ENCODE data around the gene ADAM30.

Gene ADAM30

DNA sequence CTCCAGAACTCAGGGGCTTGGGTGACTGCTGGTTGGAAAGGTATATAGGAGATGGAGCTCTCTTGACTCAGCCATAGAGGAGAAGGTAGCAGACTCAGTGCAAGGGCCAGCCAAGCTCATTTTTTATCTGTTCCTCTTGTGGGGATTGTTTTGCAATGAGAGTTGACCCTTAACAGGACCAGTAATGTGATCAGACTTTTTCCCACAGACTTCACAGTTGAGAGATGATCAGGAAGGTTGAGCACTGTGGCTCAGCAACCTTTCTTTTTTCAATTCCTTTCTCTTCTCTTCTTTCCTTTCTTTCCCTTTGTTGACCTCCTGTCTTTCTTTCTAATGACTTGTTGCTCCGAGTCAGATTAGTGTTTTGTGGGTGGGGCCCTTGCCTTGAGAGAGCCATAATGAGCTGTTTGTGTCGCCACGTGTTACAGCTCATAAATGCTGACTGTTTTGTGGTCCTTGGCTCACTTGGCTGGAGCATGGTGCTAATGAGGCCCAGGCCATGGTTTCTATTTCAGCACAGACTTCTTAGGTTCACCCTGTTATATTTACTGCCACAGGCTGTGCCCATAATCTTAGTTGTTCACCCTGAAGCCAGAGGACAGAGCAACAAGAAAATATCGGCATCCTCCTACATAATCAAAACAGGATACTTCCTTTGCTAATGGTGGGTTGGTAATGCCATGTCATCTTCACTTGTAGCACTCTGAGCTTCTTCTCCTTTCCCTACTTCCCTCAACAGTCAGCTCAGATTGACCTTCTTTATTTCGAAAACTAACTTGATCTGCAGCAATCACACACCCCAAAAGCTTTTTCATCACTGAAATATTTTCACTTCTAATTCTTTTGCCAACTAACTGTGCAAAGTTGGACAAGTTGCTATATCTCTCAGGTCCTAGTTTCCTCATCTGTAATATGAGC is 13.9 kb downstream of the ADAM30 start:
- no peak for TF ChIP-seq SPI1 (IDR thresholded peaks at IDR 0.05; ENCODE audit: low read depth, low read length)
- TF ChIP-seq POU2F2 (IDR thresholded peaks at IDR 0.05; ENCODE audit: low read depth, low read length) = no peak
- no peak for TF ChIP-seq PAX5 (IDR thresholded peaks at IDR 0.05; ENCODE audit: insufficient read depth, low read length, severe bottlenecking)
- TF ChIP-seq POLR2A (IDR thresholded peaks at IDR 0.05; ENCODE audit: low read depth, low read length) = no peak
- TF ChIP-seq POLR2AphosphoS5 (IDR thresholded peaks at IDR 0.05; ENCODE audit: low read depth, low read length) = no peak
- no peak for TF ChIP-seq TAF1 (IDR thresholded peaks at IDR 0.05; ENCODE audit: low read depth, low read length)
- DNase-seq (ENCODE audit: insufficient read length, low spot score) (no peak), FAIRE-seq (no peak)

DNA sequence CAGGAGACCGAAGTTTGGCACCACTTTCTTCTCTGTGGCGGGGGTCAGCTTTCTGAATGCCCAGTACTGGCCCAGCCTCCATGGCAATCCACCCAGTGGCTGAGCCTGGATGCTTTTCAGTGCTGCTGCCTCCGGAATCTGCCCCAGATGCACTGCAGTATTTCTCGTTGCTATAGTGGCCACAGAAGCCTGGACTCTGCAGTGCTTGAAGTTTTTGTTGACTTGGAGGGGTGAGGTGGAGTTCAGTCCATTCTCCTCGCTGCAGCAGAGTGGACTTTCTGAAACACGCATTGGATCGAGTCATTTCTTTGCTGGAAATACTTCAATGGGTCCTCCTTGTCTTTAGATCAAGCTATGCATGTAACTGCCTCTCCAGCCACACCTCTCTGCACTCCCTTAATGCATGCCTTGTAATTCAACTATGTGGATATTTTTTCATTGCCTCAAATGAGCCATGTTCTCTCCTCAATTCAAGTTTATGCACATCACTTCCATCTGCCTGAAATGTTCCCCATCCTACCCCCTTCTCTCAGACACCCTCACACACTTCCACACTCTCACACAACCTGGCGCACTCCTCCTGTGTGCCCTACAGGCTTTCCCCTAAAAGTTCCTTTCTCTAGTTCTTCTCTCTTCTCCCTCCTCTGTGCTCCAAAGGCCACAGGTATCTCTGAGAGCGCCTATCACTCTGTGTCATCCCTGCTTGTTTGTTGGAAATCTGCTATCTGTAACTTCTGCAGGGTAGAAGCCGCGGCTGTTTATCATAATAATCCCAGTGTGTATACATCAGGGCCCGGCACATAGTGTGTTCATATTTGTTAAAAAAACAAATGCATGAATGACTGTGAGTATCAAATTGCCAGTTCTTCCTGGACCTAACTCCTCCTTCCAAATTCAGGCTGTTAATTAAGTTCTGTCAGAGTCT is 16.5 kb downstream of the ADAM30 start:
- DNase-seq (ENCODE audit: insufficient read length, low spot score) = no peak
- FAIRE-seq = no peak
- TF ChIP-seq POU2F2 (IDR thresholded peaks at IDR 0.05; ENCODE audit: low read depth, low read length) (no peak), PAX5 (IDR thresholded peaks at IDR 0.05; ENCODE audit: insufficient read depth, low read length, severe bottlenecking) (no peak), POLR2AphosphoS5 (IDR thresholded peaks at IDR 0.05; ENCODE audit: low read depth, low read length) (no peak), TAF1 (IDR thresholded peaks at IDR 0.05; ENCODE audit: low read depth, low read length) (no peak), SPI1 (IDR thresholded peaks at IDR 0.05; ENCODE audit: low read depth, low read length) (no peak), POLR2A (IDR thresholded peaks at IDR 0.05; ENCODE audit: low read depth, low read length) (no peak)

DNA sequence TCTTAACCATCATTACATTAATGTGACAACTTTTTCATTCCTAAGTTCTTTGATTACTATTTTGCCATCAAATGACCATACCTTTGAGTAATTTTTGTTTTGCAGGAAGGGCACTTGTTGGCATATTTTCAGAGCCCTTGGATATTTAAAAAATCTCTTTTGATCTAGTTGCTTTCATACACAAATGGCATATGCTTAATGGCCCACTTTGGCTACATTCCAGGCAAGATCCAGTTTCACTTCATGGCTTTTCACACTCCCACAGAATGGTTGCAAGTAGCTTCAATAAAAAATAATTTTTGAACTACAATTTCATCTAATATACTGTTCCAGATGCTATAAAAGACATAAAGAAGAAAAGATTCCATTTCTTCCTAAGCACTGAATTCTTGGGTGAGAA is 18.1 kb downstream of the ADAM30 start:
- no peak for DNase-seq (ENCODE audit: insufficient read length, low spot score)
- TF ChIP-seq PAX5 (IDR thresholded peaks at IDR 0.05; ENCODE audit: insufficient read depth, low read length, severe bottlenecking) (no peak), POLR2AphosphoS5 (IDR thresholded peaks at IDR 0.05; ENCODE audit: low read depth, low read length) (no peak), POU2F2 (IDR thresholded peaks at IDR 0.05; ENCODE audit: low read depth, low read length) (no peak), POLR2A (IDR thresholded peaks at IDR 0.05; ENCODE audit: low read depth, low read length) (no peak), TAF1 (IDR thresholded peaks at IDR 0.05; ENCODE audit: low read depth, low read length) (no peak), SPI1 (IDR thresholded peaks at IDR 0.05; ENCODE audit: low read depth, low read length) (no peak)
- FAIRE-seq = no peak

DNA sequence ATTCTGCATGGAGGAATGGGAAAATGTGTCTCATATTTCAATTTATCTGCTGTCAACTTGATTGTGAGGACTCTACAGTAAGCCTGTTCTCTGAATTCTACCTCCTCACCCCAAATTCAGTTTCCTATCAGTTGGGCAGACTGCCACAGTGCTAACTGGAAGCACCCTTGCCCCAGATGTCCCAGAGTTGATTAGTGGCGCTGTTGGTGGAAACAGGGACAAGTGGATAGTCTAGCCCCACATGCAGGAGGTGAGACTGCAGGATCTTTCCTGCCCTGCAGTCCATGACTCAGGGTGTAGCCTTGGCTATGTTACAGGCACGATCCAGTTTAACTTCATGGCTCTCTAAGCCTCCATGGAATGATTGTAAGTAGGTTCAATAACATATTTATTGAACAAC is 22.1 kb downstream of the ADAM30 start:
- DNase-seq (ENCODE audit: insufficient read length, low spot score) = no peak
- no peak for FAIRE-seq
- no peak for TF ChIP-seq PAX5 (IDR thresholded peaks at IDR 0.05; ENCODE audit: insufficient read depth, low read length, severe bottlenecking)
- no peak for TF ChIP-seq POLR2AphosphoS5 (IDR thresholded peaks at IDR 0.05; ENCODE audit: low read depth, low read length)
- no peak for TF ChIP-seq POU2F2 (IDR thresholded peaks at IDR 0.05; ENCODE audit: low read depth, low read length)
- TF ChIP-seq SPI1 (IDR thresholded peaks at IDR 0.05; ENCODE audit: low read depth, low read length) = no peak
- no peak for TF ChIP-seq TAF1 (IDR thresholded peaks at IDR 0.05; ENCODE audit: low read depth, low read length)
- TF ChIP-seq POLR2A (IDR thresholded peaks at IDR 0.05; ENCODE audit: low read depth, low read length) = no peak

DNA sequence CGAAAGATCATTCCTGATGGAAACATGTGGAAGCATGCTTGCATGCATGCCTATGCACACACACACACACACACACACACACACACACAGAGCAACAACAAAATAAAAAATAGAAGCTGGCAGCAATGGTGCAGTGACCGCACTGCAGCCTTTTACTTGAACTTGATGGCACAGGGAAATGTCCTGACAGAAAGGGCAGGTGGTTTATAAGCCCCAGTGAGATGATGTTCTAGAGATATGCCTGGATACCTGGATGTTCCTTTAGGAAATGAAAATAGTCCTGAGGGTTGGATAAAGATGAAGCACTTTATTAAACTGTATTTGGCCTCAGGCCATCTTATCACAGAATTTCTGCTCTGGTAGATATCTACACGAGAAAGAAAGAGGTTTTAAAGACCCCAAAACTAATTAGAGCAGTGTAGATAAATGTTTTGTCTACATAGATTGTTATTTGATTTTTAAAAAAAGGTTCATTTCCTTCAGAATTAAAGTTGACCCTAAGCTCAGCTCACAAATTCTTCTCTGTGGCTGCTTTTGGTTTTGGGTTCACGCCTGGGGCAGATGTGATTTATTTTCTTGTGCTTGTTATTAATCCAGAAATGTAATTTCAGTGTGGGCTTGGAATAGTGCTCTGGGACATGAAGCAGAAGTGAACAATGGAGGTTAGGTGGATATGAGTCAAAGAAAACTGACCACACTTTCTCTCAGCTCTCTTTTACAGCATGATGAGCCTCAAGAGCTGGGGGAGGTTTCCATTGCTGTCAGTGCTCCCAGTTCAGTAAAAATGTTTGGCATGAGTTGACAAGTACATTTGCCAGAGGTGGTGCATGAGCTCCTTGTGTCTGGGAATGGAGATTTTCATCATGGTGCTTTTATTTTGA is 22.9 kb downstream of the ADAM30 start:
- no peak for TF ChIP-seq PAX5 (IDR thresholded peaks at IDR 0.05; ENCODE audit: insufficient read depth, low read length, severe bottlenecking)
- peak; percentile 31; the same call in 1 of the 2 replicates for TF ChIP-seq SPI1 (IDR thresholded peaks at IDR 0.05; ENCODE audit: low read depth, low read length)
- no peak for DNase-seq (ENCODE audit: insufficient read length, low spot score)

DNA sequence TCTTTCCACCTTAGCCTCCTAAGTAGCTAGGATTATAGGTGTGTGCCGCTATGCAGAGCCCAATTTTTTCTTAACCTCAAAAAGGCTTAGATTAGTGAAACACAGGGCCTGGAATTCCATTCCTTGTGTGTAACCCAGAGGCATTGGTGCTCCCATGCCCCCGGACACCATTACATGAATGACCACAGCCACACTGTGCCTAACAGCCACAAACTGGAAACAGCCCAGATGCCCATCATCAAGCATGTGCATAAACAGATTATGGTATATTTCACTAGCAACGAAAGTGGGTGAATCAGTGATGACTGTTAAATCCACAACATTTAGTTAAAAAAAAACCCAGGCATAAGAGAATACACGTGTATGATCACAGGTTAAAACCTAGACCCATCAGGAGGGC is 24.4 kb downstream of the ADAM30 start:
- FAIRE-seq = no peak
- DNase-seq (ENCODE audit: insufficient read length, low spot score) = no peak
- TF ChIP-seq POLR2A (IDR thresholded peaks at IDR 0.05; ENCODE audit: low read depth, low read length) = no peak
- TF ChIP-seq SPI1 (IDR thresholded peaks at IDR 0.05; ENCODE audit: low read depth, low read length) = no peak
- TF ChIP-seq POU2F2 (IDR thresholded peaks at IDR 0.05; ENCODE audit: low read depth, low read length) = no peak
- TF ChIP-seq PAX5 (IDR thresholded peaks at IDR 0.05; ENCODE audit: insufficient read depth, low read length, severe bottlenecking) = no peak
- TF ChIP-seq POLR2AphosphoS5 (IDR thresholded peaks at IDR 0.05; ENCODE audit: low read depth, low read length) = no peak
- TF ChIP-seq TAF1 (IDR thresholded peaks at IDR 0.05; ENCODE audit: low read depth, low read length) = no peak

More for the DNA sequence above, 22.9 kb downstream of the ADAM30 start:
- FAIRE-seq = no peak

DNA sequence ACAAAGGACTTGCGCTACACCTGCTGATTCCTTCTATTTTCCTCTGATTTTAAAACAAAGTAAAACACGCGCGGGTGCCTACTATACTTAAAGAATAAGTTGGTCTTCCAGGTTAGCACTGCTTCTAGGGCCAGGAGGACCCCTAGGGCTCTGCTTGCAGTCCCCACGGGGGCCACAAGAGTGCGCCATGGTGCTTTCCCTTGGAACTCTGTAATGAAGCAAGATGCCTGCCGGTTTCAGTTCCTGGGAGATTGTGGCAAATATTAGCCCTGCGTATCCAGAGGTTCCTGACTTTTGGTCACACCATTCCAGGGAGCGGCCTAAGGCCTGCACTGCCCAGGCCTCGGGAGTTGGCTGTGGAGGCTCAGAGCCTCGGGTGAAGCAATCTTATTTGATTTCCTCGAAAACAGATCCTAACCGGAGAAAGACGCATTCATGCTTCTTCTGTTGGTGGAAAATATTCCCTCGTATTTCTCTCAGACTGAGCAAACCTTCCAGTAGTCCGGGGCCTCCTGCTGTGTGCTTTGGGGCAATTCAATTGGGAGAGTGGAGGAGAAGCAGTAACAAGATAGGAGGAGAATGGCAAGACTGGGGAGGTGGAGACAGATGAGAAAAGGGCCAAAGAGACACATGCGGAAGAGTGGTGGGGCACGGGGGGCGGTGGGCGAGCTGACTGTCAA is 25.3 kb downstream of the ADAM30 start:
- FAIRE-seq = no peak
- DNase-seq (ENCODE audit: insufficient read length, low spot score) = peak; percentile 24
- TF ChIP-seq TAF1 (IDR thresholded peaks at IDR 0.05; ENCODE audit: low read depth, low read length) (no peak), PAX5 (IDR thresholded peaks at IDR 0.05; ENCODE audit: insufficient read depth, low read length, severe bottlenecking) (no peak), POU2F2 (IDR thresholded peaks at IDR 0.05; ENCODE audit: low read depth, low read length) (no peak), SPI1 (IDR thresholded peaks at IDR 0.05; ENCODE audit: low read depth, low read length) (peak; percentile 50), POLR2AphosphoS5 (IDR thresholded peaks at IDR 0.05; ENCODE audit: low read depth, low read length) (no peak)

DNA sequence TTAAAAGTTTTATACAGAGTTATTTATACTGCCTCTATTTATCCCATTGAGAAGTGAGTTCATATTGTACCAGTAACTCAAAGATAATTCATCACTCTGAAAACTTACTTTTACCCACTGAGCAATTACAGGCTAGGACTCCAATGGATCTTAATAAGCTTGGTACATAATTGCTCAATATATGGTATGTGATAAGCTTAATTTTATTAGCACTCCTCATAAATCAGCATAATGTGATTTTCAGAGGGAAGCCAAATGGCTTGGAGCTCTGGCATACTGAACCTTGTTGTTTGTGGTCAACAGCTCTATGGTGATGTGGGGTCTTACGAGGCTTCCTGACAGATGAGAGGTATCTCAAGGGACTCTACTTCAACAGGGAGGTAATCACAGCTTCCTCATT is 26.3 kb downstream of the ADAM30 start:
- no peak for DNase-seq (ENCODE audit: insufficient read length, low spot score)
- no peak for FAIRE-seq
- TF ChIP-seq TAF1 (IDR thresholded peaks at IDR 0.05; ENCODE audit: low read depth, low read length) (no peak), POLR2AphosphoS5 (IDR thresholded peaks at IDR 0.05; ENCODE audit: low read depth, low read length) (no peak), SPI1 (IDR thresholded peaks at IDR 0.05; ENCODE audit: low read depth, low read length) (no peak), PAX5 (IDR thresholded peaks at IDR 0.05; ENCODE audit: insufficient read depth, low read length, severe bottlenecking) (no peak), POLR2A (IDR thresholded peaks at IDR 0.05; ENCODE audit: low read depth, low read length) (no peak), POU2F2 (IDR thresholded peaks at IDR 0.05; ENCODE audit: low read depth, low read length) (no peak)

All from GM12891 (cell line).